ENCODE data around the gene COQ5. TPM values are rescaled to one million over a fixed set of nuclear protein-coding genes. Genes with fewer than 3 reads are reported as not detected.
"Not testable (repeated sequence)": the region's sequence is repeated elsewhere in the genome, so short reads cannot be mapped to it uniquely, and the experiment has no call there.

Gene COQ5
- total and polyA plus RNA-seq, 8 donors: 2.6 to 32.4 (median 25.9) TPM

DNA sequence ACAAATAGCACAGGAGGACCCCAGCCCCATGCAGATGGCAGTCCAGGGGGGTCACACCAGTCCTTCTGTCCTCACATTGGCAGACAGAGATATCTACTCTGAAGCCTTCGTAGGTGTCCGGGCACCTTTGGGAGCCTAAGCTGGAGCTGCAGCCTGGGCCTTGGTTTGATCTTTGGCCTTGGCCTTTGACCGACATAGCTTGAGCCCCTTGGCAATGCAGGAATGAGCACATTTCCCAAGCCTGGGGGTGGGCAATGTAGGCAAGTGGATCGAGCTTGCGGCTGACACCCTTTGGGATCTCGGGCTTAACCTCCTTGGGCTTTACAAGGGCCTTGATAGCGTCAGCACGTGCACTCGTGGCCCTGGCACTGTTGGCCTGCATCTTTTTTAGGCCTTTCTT, 6.4 kb downstream of the COQ5 start:
- DNase-seq: no peak
- H3K9me3 ChIP-seq: no peaks in the 10 kb centered on the region
- H3K36me3 ChIP-seq: peaks cover 0 to 58% (median 53%) of the 10 kb centered on the region in 4 donors
- WGBS, 5 donors: 91 to 94% (median 92%) methylated on average over 9 of the region's 9 CpGs
- H3K4me1 ChIP-seq: peaks cover 0 to 22% (median 8%) of the 10 kb centered on the region in 4 donors
- no peak overlapping the region for H3K27ac ChIP-seq
- intact Hi-C loops (cut with DNase I; ENCODE audit: low total_unique reads): no loop called here
- no peak for TF ChIP-seq EP300 (IDR thresholded peaks at IDR 0.05)
- no peak for TF ChIP-seq POLR2AphosphoS5 (IDR thresholded peaks at IDR 0.05)
- TF ChIP-seq, protein P1, sequence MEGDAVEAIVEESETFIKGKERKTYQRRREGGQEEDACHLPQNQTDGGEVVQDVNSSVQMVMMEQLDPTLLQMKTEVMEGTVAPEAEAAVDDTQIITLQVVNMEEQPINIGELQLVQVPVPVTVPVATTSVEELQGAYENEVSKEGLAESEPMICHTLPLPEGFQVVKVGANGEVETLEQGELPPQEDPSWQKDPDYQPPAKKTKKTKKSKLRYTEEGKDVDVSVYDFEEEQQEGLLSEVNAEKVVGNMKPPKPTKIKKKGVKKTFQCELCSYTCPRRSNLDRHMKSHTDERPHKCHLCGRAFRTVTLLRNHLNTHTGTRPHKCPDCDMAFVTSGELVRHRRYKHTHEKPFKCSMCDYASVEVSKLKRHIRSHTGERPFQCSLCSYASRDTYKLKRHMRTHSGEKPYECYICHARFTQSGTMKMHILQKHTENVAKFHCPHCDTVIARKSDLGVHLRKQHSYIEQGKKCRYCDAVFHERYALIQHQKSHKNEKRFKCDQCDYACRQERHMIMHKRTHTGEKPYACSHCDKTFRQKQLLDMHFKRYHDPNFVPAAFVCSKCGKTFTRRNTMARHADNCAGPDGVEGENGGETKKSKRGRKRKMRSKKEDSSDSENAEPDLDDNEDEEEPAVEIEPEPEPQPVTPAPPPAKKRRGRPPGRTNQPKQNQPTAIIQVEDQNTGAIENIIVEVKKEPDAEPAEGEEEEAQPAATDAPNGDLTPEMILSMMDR (IDR thresholded peaks at IDR 0.05): no peak
- TF ChIP-seq POLR2A (IDR thresholded peaks at IDR 0.05): no peak
- no peak overlapping the region for H3K4me3 ChIP-seq
- no peaks in the 10 kb centered on the region for H3K27me3 ChIP-seq

DNA sequence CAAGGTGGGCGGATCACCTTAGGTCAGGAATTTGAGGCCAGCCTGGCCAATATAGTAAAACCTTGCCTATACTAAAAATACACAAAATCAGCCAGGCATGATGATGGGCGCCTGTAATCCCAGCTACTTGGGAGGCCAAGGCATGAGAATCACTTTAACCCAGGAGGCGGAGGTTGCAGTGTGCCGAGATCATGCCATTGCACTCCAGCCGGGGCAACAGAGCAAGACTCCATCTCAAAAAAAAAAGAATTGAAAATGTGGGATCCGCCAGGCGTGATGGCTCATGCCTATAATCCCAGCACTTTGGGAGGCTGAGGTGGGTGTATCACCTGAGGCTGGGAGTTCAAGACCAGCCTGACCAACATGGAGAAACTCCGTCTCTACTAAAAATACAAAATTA, 9.6 kb downstream of the COQ5 start:
- WGBS, 5 donors: 96 to 98% (median 98%) methylated on average over 8 of the region's 8 CpGs
- H3K9me3 ChIP-seq; H3K4me1 ChIP-seq; H3K27me3 ChIP-seq; intact Hi-C loops (cut with DNase I; ENCODE audit: low total_unique reads); H3K27ac ChIP-seq; H3K4me3 ChIP-seq; DNase-seq: not testable (repeated sequence)
- H3K36me3 ChIP-seq: peaks cover 13 to 81% (median 78%) of the 10 kb centered on the region in 4 donors

DNA sequence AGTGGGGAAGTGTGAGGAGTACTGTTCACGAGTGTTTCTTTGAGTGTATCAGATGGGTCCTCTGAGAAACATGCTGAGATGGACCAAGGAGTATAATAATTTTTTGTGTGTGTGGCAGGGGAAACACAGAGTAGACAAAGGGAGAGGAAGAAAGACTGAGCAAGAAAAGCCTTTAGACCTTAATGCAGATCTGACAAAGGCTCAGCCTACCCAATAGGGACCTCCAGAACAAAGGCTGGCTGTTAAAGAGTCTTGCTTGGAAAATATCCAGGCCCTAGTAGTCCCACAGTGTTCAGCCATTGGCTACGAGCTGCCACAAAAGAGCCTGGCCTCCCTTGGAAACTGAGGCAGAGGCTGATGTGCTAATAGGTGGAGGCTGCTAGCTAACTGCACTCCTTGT, 13.5 kb downstream of the COQ5 start:
- peaks cover 24 to 84% (median 82%) of the 10 kb centered on the region in 4 donors for H3K36me3 ChIP-seq
- no peaks in the 10 kb centered on the region for H3K4me1 ChIP-seq
- no peak for DNase-seq
- H3K27ac ChIP-seq: no peak overlapping the region
- intact Hi-C loops (cut with DNase I; ENCODE audit: low total_unique reads): no loop called here
- no peaks in the 10 kb centered on the region for H3K9me3 ChIP-seq
- TF ChIP-seq POLR2A (IDR thresholded peaks at IDR 0.05) (no peak), EP300 (IDR thresholded peaks at IDR 0.05) (no peak), POLR2AphosphoS5 (IDR thresholded peaks at IDR 0.05) (no peak)
- TF ChIP-seq, protein P1 (IDR thresholded peaks at IDR 0.05): no peak
- no peak overlapping the region for H3K4me3 ChIP-seq
- WGBS, 5 donors: 88 to 98% (median 95%) methylated on average over 2 of the region's 2 CpGs
- no peaks in the 10 kb centered on the region for H3K27me3 ChIP-seq

DNA sequence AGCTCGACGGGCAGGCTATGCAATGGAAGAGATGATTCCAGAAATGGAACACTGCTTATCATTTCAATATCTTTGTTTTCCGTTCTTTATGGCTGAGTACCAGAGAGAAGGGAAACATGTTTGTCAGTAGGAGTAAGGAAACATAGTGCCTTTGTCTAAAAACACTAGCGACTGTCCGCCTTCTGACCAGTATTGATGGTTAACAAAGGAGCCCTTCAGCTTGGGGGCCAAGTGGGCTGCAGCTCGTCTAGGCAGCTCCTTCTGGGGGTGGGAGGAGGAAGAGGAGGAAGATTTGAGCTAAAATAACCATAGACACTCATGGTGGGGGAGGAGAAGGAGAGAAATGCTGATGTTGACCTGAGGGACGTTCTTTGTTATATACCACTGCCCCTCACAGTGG, 15.0 kb downstream of the COQ5 start:
- H3K9me3 ChIP-seq: no peaks in the 10 kb centered on the region
- H3K4me3 ChIP-seq: no peak overlapping the region
- peaks cover 38 to 89% (median 86%) of the 10 kb centered on the region in 4 donors for H3K36me3 ChIP-seq
- no peaks in the 10 kb centered on the region for H3K27me3 ChIP-seq
- H3K4me1 ChIP-seq: no peaks in the 10 kb centered on the region
- intact Hi-C loops (cut with DNase I; ENCODE audit: low total_unique reads): no loop called here
- 85 to 97% (median 88%) methylated on average over 7 of the region's 7 CpGs for WGBS, 5 donors
- no peak for DNase-seq
- no peak overlapping the region for H3K27ac ChIP-seq
- TF ChIP-seq POLR2A (IDR thresholded peaks at IDR 0.05) (no peak), POLR2AphosphoS5 (IDR thresholded peaks at IDR 0.05) (no peak), EP300 (IDR thresholded peaks at IDR 0.05) (no peak)
- TF ChIP-seq, protein P1 (IDR thresholded peaks at IDR 0.05): no peak

DNA sequence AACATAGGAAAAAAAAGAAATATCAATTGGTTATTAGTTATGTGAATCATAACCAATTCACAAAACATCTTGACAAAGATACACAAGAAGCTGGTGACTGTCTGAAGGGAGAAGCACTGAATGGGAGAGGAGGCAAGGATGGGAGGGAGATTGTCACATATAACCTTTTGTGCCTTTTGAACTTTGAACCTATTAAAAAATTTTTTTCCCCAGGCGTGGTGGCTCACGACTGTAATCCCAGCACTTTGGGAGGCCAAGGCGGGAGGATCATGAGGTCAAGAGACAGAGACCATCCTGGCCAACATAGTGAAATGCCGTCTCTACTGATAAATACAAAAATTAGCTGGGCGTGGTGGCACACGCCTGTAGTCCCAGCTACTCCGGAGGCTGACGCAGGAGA, 20.4 kb downstream of the COQ5 start:
- H3K27me3 ChIP-seq: no peaks in the 10 kb centered on the region
- peaks cover 32 to 93% (median 89%) of the 10 kb centered on the region in 4 donors for H3K36me3 ChIP-seq
- no peaks in the 10 kb centered on the region for H3K9me3 ChIP-seq
- TF ChIP-seq EP300 (IDR thresholded peaks at IDR 0.05): no peak
- TF ChIP-seq POLR2AphosphoS5 (IDR thresholded peaks at IDR 0.05): no peak
- no peak for TF ChIP-seq POLR2A (IDR thresholded peaks at IDR 0.05)
- TF ChIP-seq, protein P1 (IDR thresholded peaks at IDR 0.05): no peak
- no peaks in the 10 kb centered on the region for H3K4me1 ChIP-seq
- intact Hi-C loops (cut with DNase I; ENCODE audit: low total_unique reads): no loop called here
- no peak for DNase-seq
- H3K4me3 ChIP-seq: no peak overlapping the region
- H3K27ac ChIP-seq: no peak overlapping the region
- WGBS, 5 donors: 89 to 95% (median 95%) methylated on average over 8 of the region's 8 CpGs
